Breast epithelium (tissue), 4 donors: ENCODE results near the gene CHCHD4. TPM values are rescaled to one million over a fixed set of nuclear protein-coding genes. Genes with fewer than 3 reads are reported as not detected.
"Not testable (repeated sequence)": the region's sequence is repeated elsewhere in the genome, so short reads cannot be mapped to it uniquely, and the experiment has no call there.

Experiments
- DNase-seq, 2 donors: peaks; one replicate each; pipeline ENCODE4 v3.0.0-alpha.2; 2019; ENCODE audit warnings: low spot score in 2 of 2
- H3K27ac ChIP-seq, 2 donors: fragments of 200-600 bp; sonication (generic) in 1 of 2; one replicate each; pipeline ENCODE4 v1.5.1; 2016 to 2019; ENCODE audit warnings: mild to moderate bottlenecking in 1 of 2
- H3K27me3 ChIP-seq, 2 donors: fragments of 200-600 bp; sonication (generic) in 1 of 2; one replicate each; pipeline versions ENCODE4 v1.5.1 to v1.6.0; 2017 to 2019; ENCODE audit warnings: control low read depth in 1 of 2, mild to moderate bottlenecking in 1 of 2
- H3K36me3 ChIP-seq: fragments of 200-600 bp; one replicate; pipeline ENCODE4 v1.5.1; 2019
- H3K4me1 ChIP-seq, 2 donors: fragments of 200-600 bp; sonication (generic); one replicate each; pipeline ENCODE4 v1.5.1; 2016 to 2019; ENCODE audit warnings: control low read depth in 1 of 2
- H3K4me3 ChIP-seq, 3 donors: fragments of 200-600 bp; sonication (generic); 1 replicate in 2 of 3; 2 replicates in 1 of 3; pipeline ENCODE4 v1.5.1; 2016 to 2019; ENCODE audit warnings: mild to moderate bottlenecking in 3 of 3, moderate library complexity in 2 of 3
- H3K9me3 ChIP-seq, 2 donors: fragments of 200-600 bp; sonication (generic) in 1 of 2; one replicate each; pipeline ENCODE4 v1.5.1; 2016 to 2019; ENCODE audit warnings: control low read depth in 1 of 2
- POLR2A ChIP-seq: fragments of 450-650 bp; IDR thresholded peaks from one replicate; pipeline ENCODE4 v1.6.1; 2016; ENCODE audit warnings: antibody characterized with exemption, mild to moderate bottlenecking, moderate library complexity
- POLR2AphosphoS5 ChIP-seq, 3 donors: sonication (generic); formaldehyde crosslinking; IDR thresholded peaks; one replicate each; pipeline ENCODE4 v1.6.1; 2017; ENCODE audit warnings: antibody characterized with exemption in 3 of 3
- intact Hi-C: fragments of 100-400 bp; cut with DNase I; formaldehyde crosslinking; loops from one replicate; pipeline ENCODE4 v1.15.1; 2023; ENCODE audit warnings: low total_unique reads
- total RNA-seq, 3 donors: library from RNA; depleted of rRNA; stranded (reverse); fragments of >200 nt; gene quantifications; one replicate each; pipeline ENCODE4 v1.1.0, GENCODE V29; 2016
- TF ChIP-seq, protein P1 (sequence below), 3 donors: fragments of 450-650 bp; IDR thresholded peaks; one replicate each; pipeline ENCODE4 v1.5.1; 2016 to 2017; ENCODE audit warnings: antibody characterized with exemption in 3 of 3, mild to moderate bottlenecking in 3 of 3, moderate library complexity in 3 of 3

Gene CHCHD4
- total RNA-seq, 3 donors from 2014 or later: 15.1 to 19.9 (median 17.9) TPM

DNA sequence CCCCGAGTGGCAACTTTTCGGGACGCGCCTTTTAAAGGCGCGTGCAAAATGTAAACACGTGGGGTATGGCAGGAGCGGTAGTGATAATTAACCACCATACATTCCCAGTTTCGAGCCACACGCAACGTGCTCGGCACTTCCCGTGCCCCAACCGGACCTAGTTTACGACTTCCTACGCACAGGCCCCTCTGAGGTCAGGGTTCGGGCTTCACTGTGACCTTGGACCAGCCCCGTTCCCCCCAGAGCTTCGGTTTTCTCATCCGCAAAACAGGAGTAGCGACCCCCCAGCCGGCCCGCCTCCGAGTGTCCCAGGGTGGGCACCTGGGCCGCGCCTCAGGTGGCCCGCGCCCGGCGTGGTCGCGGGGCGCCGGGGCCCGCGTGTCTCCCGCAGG, 451 bp downstream of the CHCHD4 start:
- intact Hi-C loops: loop anchor here (10.0 kb wide), 1 partner anchor 229 kb away; no protein-coding TSS in a partner anchor
- H3K36me3 ChIP-seq: no peaks in the 10 kb centered on the region
- peak overlapping the region; percentile 97 to 98 for H3K27ac ChIP-seq
- H3K9me3 ChIP-seq: no peaks in the 10 kb centered on the region
- TF ChIP-seq POLR2A: no peak
- TF ChIP-seq, protein P1, sequence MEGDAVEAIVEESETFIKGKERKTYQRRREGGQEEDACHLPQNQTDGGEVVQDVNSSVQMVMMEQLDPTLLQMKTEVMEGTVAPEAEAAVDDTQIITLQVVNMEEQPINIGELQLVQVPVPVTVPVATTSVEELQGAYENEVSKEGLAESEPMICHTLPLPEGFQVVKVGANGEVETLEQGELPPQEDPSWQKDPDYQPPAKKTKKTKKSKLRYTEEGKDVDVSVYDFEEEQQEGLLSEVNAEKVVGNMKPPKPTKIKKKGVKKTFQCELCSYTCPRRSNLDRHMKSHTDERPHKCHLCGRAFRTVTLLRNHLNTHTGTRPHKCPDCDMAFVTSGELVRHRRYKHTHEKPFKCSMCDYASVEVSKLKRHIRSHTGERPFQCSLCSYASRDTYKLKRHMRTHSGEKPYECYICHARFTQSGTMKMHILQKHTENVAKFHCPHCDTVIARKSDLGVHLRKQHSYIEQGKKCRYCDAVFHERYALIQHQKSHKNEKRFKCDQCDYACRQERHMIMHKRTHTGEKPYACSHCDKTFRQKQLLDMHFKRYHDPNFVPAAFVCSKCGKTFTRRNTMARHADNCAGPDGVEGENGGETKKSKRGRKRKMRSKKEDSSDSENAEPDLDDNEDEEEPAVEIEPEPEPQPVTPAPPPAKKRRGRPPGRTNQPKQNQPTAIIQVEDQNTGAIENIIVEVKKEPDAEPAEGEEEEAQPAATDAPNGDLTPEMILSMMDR (IDR thresholded peaks at IDR 0.05): no peak
- TF ChIP-seq POLR2AphosphoS5 (IDR thresholded peaks at IDR 0.05): no peak
- peak overlapping the region; percentile 89 to 99 (median 95) for H3K4me3 ChIP-seq
- no peak for DNase-seq
- peaks cover 0 to 23% of the 10 kb centered on the region in 2 donors for H3K4me1 ChIP-seq
- no peaks in the 10 kb centered on the region for H3K27me3 ChIP-seq

DNA sequence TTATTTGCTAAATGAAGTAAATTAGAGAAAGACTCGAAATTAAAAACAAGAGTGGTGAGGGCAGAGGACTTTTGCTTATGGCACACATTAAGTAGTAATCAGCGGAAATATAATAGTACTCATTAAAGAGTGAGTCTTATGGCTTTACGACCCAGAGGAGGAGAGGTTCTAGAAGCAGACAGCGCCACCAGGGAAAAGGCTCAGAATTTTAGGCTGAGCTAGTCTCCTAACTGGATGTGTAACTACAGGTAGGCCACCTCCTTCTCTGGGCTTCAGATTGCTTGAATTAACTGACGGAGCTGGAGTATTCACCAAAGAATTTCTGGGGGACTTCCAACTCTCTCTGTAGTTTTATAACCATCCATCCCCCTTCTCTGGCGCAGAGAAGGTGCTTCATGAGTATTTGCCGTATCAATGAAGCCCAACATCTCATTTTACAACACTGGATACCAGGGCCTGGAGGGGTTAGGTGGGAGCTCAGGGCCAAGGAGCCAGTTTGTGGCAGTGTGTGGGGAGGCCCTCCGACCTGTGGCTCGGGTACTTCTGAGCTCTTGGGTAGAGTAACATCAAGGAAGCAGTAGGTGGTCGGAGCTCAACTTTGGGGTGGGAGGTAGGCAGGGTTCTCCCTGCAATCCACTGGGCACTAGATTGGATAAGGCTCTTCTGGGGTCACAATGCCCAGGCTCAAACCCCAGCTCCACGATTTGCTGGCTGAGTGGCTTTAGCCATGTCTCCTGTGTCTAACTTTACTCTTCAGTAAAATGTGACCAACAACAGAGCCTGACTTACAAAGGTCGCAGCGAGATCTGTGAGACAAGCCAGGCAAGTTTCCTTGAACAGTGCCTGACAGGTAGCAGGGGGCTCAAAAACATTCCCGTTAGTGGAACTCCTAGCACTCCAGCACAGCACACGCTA, 1.1 kb downstream of the CHCHD4 start:
- Histone ChIP-seq H3K9me3 (no peaks in the 10 kb centered on the region), H3K4me3 (peak overlapping the region; percentile 89 to 99 (median 95)), H3K27me3 (no peaks in the 10 kb centered on the region), H3K36me3 (no peaks in the 10 kb centered on the region), H3K27ac (peak overlapping the region in 1 of 2 donors; percentile 98), H3K4me1 (peaks cover 0 to 23% of the 10 kb centered on the region in 2 donors)
- intact Hi-C loops: loop anchor here (10.0 kb wide), 1 partner anchor 229 kb away; no protein-coding TSS in a partner anchor
- TF ChIP-seq, protein P1 (IDR thresholded peaks at IDR 0.05): no peak
- no peak for TF ChIP-seq POLR2AphosphoS5 (IDR thresholded peaks at IDR 0.05)
- no peak for TF ChIP-seq POLR2A
- no peak for DNase-seq

DNA sequence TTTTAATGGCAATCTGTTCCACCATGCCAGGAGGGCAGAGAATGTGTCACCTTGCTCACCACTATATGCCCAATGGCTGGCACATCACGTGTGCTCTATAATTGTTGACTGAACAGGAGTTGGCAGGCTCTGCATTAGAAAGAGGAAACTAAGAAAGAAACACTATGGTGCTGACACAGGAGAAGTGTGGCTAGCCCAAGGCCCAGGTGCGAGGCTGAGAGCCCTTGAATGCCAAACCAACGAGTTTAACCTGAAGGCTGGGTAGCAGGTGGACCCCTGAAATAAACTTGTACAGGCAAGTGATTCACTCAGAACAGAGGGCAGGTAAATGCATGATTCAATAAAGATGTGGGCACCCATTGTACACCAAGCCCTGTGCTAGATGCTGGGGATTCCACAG, 2.4 kb downstream of the CHCHD4 start:
- H3K27me3 ChIP-seq: no peaks in the 10 kb centered on the region
- no peak for TF ChIP-seq POLR2AphosphoS5 (IDR thresholded peaks at IDR 0.05)
- TF ChIP-seq, protein P1 (IDR thresholded peaks at IDR 0.05): no peak
- TF ChIP-seq POLR2A: no peak
- intact Hi-C loops: loop anchor here (10.0 kb wide), 1 partner anchor 228 kb away; no protein-coding TSS in a partner anchor

DNA sequence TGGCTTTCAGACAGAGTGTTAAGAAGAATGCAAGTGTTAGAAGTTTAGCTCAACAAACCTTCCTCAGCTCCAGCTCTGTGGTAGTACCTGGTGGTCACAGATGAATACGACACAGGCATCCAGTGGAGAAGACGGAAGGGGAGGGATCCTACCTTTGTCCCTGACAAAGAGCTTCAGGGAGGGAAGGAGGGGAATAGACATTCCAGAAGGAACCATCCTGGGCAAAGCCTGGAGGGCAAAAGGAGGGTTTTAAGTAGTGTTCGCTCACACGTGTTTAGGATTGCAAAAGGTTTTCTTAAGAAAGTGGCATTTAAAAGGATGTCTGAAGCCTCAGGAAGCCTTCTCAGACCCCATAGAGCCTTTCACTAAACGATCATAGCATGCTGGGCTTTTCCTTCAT, 2.8 kb downstream of the CHCHD4 start:
- Histone ChIP-seq H3K36me3 (no peaks in the 10 kb centered on the region), H3K4me3 (no peak overlapping the region), H3K27ac (no peak overlapping the region), H3K4me1 (peaks cover 0 to 21% of the 10 kb centered on the region in 2 donors), H3K9me3 (no peaks in the 10 kb centered on the region), H3K27me3 (no peaks in the 10 kb centered on the region)
- DNase-seq: no peak
- no peak for TF ChIP-seq POLR2AphosphoS5 (IDR thresholded peaks at IDR 0.05)
- TF ChIP-seq, protein P1 (IDR thresholded peaks at IDR 0.05): no peak
- TF ChIP-seq POLR2A: no peak
- intact Hi-C loops: loop anchor here (10.0 kb wide), 1 partner anchor 227 kb away; no protein-coding TSS in a partner anchor

More for the DNA sequence above, 2.4 kb downstream of the CHCHD4 start:
- Histone ChIP-seq H3K27ac (no peak overlapping the region), H3K4me3 (no peak overlapping the region), H3K9me3 (no peaks in the 10 kb centered on the region), H3K4me1 (peaks cover 0 to 23% of the 10 kb centered on the region in 2 donors), H3K36me3 (no peaks in the 10 kb centered on the region)
- DNase-seq: no peak

DNA sequence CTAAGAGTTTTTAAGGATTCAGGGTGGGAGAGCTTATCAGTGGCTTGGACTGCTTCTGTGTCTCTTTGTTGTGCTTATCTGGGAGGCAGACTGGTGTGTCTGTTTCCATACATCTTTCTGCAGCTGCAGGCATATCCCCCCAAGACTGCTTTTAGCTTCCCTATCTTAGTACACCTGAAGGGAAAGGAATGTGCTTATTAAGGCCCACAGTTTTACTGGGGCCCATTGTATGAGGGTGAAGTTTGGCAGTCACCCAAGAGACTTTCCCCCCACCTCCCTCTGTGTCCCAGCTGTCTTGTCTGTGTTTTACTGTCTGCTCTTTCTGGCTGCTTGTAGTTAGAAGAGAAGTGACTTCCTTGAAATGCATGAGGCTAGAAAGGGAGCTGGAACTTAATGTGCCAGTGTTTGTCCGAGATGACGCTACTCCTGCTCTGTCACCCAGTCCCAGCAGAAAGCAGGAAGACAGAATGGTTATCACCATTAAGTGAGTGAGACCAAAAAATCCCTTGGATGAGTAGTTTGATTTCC, 3.7 kb downstream of the CHCHD4 start:
- intact Hi-C loops: loop anchor here (10.0 kb wide), 1 partner anchor 226 kb away; no protein-coding TSS in a partner anchor
- H3K27ac ChIP-seq, H3K36me3 ChIP-seq, H3K9me3 ChIP-seq, H3K27me3 ChIP-seq, H3K4me3 ChIP-seq, DNase-seq: not testable (repeated sequence)
- peaks cover 0 to 12% of the 10 kb centered on the region in 2 donors for H3K4me1 ChIP-seq
